ENCODE measurements around the gene SPATA16.

DNA sequence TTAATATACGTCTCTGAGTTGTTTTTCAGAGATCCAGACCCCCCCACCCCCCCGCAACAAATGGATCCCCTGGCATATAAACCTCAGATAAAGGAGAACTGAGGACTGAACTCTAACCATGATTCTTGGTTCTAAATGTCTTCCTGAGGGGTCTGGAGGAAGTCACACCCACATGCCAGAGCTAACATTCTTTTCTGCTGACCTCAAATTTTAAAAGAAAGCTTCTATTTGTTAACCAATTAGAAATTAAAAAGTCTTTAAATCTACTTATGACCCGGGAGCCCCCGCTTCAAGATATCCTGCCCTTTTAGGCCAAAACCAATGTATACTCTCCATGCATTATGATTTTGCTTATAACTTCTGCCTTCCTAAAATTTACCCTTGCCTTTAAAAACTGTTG lies 202.2 kb downstream of the SPATA16 start:
- TF ChIP-seq CTCF (IDR thresholded peaks at IDR 0.05) (no peak), POLR2A (IDR thresholded peaks at IDR 0.05) (no peak)

Measured in testis (tissue), 2 donors.